Mesenchymal stem cell (in vitro differentiated cells and primary cell): ENCODE results near the gene NAALADL2.

ENCODE experiments used
- DNase-seq: peaks from one replicate; pipeline ENCODE4 v3.0.0-alpha.2; 2013
- H2AFZ ChIP-seq: one replicate; pipeline ENCODE4 v1.6.1; 2013; ENCODE audit warnings: low read depth, mild to moderate bottlenecking, control low read depth, inconsistent platforms, low read length, moderate library complexity
- H2AK5ac ChIP-seq: 2 replicates; pipeline ENCODE4 v1.6.1; 2013; ENCODE audit warnings: low read length, moderate library complexity, mild to moderate bottlenecking, inconsistent platforms; ENCODE audit not compliant: severe bottlenecking
- H2BK120ac ChIP-seq: one replicate; pipeline ENCODE4 v1.6.1; 2013; ENCODE audit warnings: low read depth, mild to moderate bottlenecking, inconsistent platforms, low read length, moderate library complexity
- H2BK12ac ChIP-seq, 2 experiments: one replicate each; pipeline ENCODE4 v1.6.1; 2013; ENCODE audit warnings: inconsistent platforms in 2 of 2, low read length in 2 of 2, mild to moderate bottlenecking in 2 of 2, moderate library complexity in 2 of 2, control low read depth in 1 of 2
- H2BK15ac ChIP-seq: one replicate; pipeline ENCODE4 v1.6.1; 2013; ENCODE audit warnings: mild to moderate bottlenecking, low read depth, inconsistent platforms; ENCODE audit not compliant: poor library complexity, severe bottlenecking
- H2BK5ac ChIP-seq: 2 replicates; pipeline ENCODE4 v1.6.1; 2013; ENCODE audit warnings: low read depth, mild to moderate bottlenecking, low read length, control low read depth, inconsistent platforms; ENCODE audit not compliant: poor library complexity, severe bottlenecking
- H3K14ac ChIP-seq, 2 experiments: one replicate each; pipeline ENCODE4 v1.6.1; 2013; ENCODE audit warnings: inconsistent platforms in 2 of 2, low read length in 2 of 2, control low read depth in 1 of 2, mild to moderate bottlenecking in 1 of 2, moderate library complexity in 1 of 2
- H3K18ac ChIP-seq, 2 experiments: one replicate each; pipeline ENCODE4 v1.6.1; 2013; ENCODE audit warnings: inconsistent platforms in 2 of 2, low read length in 2 of 2, control low read depth in 1 of 2, low read depth in 1 of 2, mild to moderate bottlenecking in 1 of 2
- H3K23ac ChIP-seq, 2 experiments: one replicate each; pipeline ENCODE4 v1.6.1; 2013; ENCODE audit warnings: inconsistent platforms in 2 of 2, low read length in 2 of 2, mild to moderate bottlenecking in 2 of 2, moderate library complexity in 2 of 2, control low read depth in 1 of 2
- H3K27ac ChIP-seq: 2 replicates; pipeline ENCODE4 v1.5.1; 2013; ENCODE audit warnings: mild to moderate bottlenecking, moderate library complexity, low read length, control low read depth, inconsistent platforms; ENCODE audit not compliant: poor library complexity, severe bottlenecking
- H3K27me3 ChIP-seq, 2 experiments: 2 replicates each; pipeline versions ENCODE4 v1.6.1 to v1.7.0; 2013; ENCODE audit warnings: low read length in 2 of 2, mild to moderate bottlenecking in 2 of 2, moderate library complexity in 2 of 2, control low read depth in 1 of 2, inconsistent platforms in 1 of 2; ENCODE audit not compliant: control insufficient read depth in 1 of 2, insufficient read depth in 1 of 2
- H3K36me3 ChIP-seq, 2 experiments: 2 replicates each; pipeline versions ENCODE4 v1.6.1 to v1.7.0; 2013; ENCODE audit warnings: low read length in 2 of 2, control low read depth in 1 of 2, inconsistent platforms in 1 of 2, low read depth in 1 of 2, mild to moderate bottlenecking in 1 of 2; ENCODE audit not compliant: insufficient read depth in 2 of 2, control insufficient read depth in 1 of 2
- H3K4ac ChIP-seq, 2 experiments: one replicate each; pipeline ENCODE4 v1.6.1; 2013; ENCODE audit warnings: inconsistent platforms in 2 of 2, low read length in 2 of 2, mild to moderate bottlenecking in 2 of 2, moderate library complexity in 2 of 2, control low read depth in 1 of 2, low read depth in 1 of 2
- H3K4me1 ChIP-seq: 2 replicates; pipeline ENCODE4 v1.6.1; 2013; ENCODE audit warnings: low read depth, low read length, control low read depth; ENCODE audit not compliant: control insufficient read depth, insufficient read depth
- H3K4me2 ChIP-seq: 2 replicates; pipeline ENCODE4 v1.6.1; 2013; ENCODE audit warnings: low read length, mild to moderate bottlenecking, inconsistent platforms; ENCODE audit not compliant: poor library complexity, severe bottlenecking
- H3K4me3 ChIP-seq, 2 experiments: 2 replicates each; pipeline versions ENCODE4 v1.5.1 to v1.7.0; 2013; ENCODE audit warnings: low read length in 2 of 2, mild to moderate bottlenecking in 2 of 2, control low read depth in 1 of 2, low read depth in 1 of 2; ENCODE audit not compliant: insufficient read depth in 1 of 2
- H3K79me1 ChIP-seq: replicated peaks from 2 replicates; pipeline ENCODE4 v1.6.1; 2013; ENCODE audit warnings: mild to moderate bottlenecking, control low read depth, low read length, inconsistent platforms; ENCODE audit not compliant: poor library complexity, severe bottlenecking
- H3K9ac ChIP-seq: 2 replicates; pipeline ENCODE4 v1.7.0; 2013; ENCODE audit warnings: mild to moderate bottlenecking, low read length, moderate library complexity
- H3K9me3 ChIP-seq: 2 replicates; pipeline ENCODE4 v1.7.0; 2013; ENCODE audit warnings: mild to moderate bottlenecking, low read length; ENCODE audit not compliant: control insufficient read depth
- H4K8ac ChIP-seq: one replicate; pipeline ENCODE4 v1.6.1; 2013; ENCODE audit warnings: inconsistent platforms, mild to moderate bottlenecking, low read length, moderate library complexity
- H4K91ac ChIP-seq: one replicate; pipeline ENCODE4 v1.6.1; 2013; ENCODE audit warnings: mild to moderate bottlenecking, low read length, inconsistent platforms
- WGBS: methylation state at CpG from one replicate; pipeline ENCODE4 v1.1.7; 2013; ENCODE audit warnings: mixed read lengths; 5-methylcytosine and 5-hydroxymethylcytosine counted together

Gene NAALADL2

DNA sequence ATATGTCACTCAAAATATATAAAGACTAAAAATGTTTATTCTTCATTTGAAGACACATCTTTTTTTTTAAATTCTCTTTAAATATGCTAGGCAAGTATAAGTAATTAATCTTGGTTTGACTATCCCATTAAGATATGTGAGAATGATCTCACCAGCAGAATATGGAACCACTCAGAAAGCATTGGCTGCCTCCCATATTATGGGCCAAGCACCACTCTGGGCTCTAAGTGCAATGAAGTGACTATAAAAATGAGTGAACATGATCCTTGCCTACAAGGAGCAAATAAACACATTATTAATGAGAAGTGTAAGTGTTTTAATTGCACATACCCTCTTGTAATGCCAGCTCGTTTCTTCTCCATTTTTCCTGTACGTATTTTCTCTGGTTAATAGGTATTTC, 328.5 kb downstream of the NAALADL2 start:
- Histone ChIP-seq H2AK5ac (no peak overlapping the region), H3K18ac (no peak overlapping the region)

DNA sequence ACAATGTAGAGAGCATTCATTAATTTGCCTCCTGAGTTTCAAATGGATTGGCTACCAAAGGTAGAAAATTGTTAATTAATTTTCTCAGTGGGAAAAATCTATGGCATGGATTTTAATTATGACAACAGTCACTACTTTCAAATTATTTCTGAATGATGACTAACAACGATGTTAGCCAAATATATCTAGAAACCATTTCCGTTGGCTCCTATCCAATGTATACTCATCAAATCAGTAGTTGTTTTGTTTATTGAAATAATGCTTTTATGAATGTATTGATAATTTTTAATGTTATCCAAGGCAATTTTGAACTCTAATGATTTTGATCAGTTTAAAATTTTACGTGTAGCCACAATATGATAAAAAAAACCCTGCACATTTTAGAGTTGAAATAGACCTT, 333.4 kb downstream of the NAALADL2 start:
- no peak overlapping the region for H4K91ac ChIP-seq
- WGBS = no CpG with 5 or more reads among the region's 3 CpGs

More for the DNA sequence above, 328.5 kb downstream of the NAALADL2 start:
- Histone ChIP-seq H3K14ac (no peak overlapping the region), H4K91ac (no peak overlapping the region), H3K9ac (no peak overlapping the region), H3K9me3 (no peaks in the 10 kb centered on the region), H2BK5ac (no peak overlapping the region), H3K4me3 (no peak overlapping the region), H3K4me2 (no peak overlapping the region), H2AFZ (no peak overlapping the region), H2BK15ac (no peak overlapping the region), H3K79me1 (no peaks in the 10 kb centered on the region), H3K27ac (no peak overlapping the region), H3K4me1 (no peaks in the 10 kb centered on the region), H3K23ac (no peak overlapping the region), H3K4ac (no peak overlapping the region), H3K36me3 (no peaks in the 10 kb centered on the region), H2BK12ac (no peak overlapping the region), H2BK120ac (no peak overlapping the region), H4K8ac (no peak overlapping the region), H3K27me3 (no peaks in the 10 kb centered on the region)
- 80% methylated on average over 2 of the region's 2 CpGs for WGBS
- peak; percentile 3 for DNase-seq

DNA sequence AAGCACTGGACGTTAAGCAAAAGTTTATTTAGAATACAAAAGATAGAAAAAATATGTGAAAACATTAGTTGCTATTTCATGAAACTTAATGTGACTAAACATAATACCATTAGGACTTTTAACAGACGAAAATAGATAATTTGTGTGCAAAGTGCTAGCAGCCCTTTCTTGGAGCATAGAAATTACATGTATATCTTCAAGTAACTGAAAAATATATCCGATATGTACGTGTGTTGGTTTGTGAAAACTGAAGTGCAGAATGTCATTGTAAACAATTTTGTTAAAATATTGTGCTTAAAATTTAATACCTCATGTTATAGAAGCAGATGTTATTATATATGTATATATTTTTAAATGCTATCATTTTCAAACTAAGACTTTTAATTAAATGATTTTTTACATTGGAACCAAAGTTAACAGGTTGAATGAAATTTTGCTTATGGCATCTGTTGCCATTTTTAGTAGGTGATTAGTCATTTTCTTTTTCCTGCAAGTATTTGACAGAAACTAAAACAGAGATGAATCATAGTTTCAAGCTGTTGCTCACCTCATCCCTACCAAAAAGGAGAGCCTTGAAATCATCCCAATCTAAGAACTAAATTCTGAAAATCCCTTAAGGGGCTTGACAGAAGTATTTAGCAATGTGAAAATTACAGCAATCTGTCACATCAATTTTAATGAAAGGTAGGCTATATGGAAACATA, 334.8 kb downstream of the NAALADL2 start:
- no peaks in the 10 kb centered on the region for H3K27me3 ChIP-seq
- no peak overlapping the region for H3K27ac ChIP-seq
- no peak overlapping the region for H2AK5ac ChIP-seq
- no peak overlapping the region for H3K9ac ChIP-seq
- H3K4me2 ChIP-seq = no peak overlapping the region
- H3K9me3 ChIP-seq = no peaks in the 10 kb centered on the region
- H2BK5ac ChIP-seq = no peak overlapping the region
- no peak overlapping the region for H3K18ac ChIP-seq
- H2BK15ac ChIP-seq = no peak overlapping the region
- no peak overlapping the region for H3K23ac ChIP-seq
- no peak overlapping the region for H4K8ac ChIP-seq
- WGBS = no CpG with 5 or more reads among the region's 4 CpGs
- no peak overlapping the region for H4K91ac ChIP-seq
- H3K4me1 ChIP-seq = no peaks in the 10 kb centered on the region
- no peak overlapping the region for H3K4ac ChIP-seq
- no peaks in the 10 kb centered on the region for H3K79me1 ChIP-seq
- H3K14ac ChIP-seq = no peak overlapping the region
- H2AFZ ChIP-seq = no peak overlapping the region
- no peak overlapping the region for H2BK12ac ChIP-seq
- H2BK120ac ChIP-seq = no peak overlapping the region
- H3K4me3 ChIP-seq = no peak overlapping the region
- DNase-seq = peak; percentile 5
- H3K36me3 ChIP-seq = no peaks in the 10 kb centered on the region

More for the DNA sequence above, 333.4 kb downstream of the NAALADL2 start:
- DNase-seq = no peak
- H2AFZ ChIP-seq = no peak overlapping the region
- no peak overlapping the region for H3K9ac ChIP-seq
- no peak overlapping the region for H3K23ac ChIP-seq
- H3K18ac ChIP-seq = no peak overlapping the region
- no peak overlapping the region for H3K4ac ChIP-seq
- H2BK12ac ChIP-seq = no peak overlapping the region
- H3K27ac ChIP-seq = no peak overlapping the region
- no peak overlapping the region for H2BK15ac ChIP-seq
- H3K14ac ChIP-seq = no peak overlapping the region
- no peak overlapping the region for H3K4me3 ChIP-seq
- no peaks in the 10 kb centered on the region for H3K4me1 ChIP-seq
- H3K9me3 ChIP-seq = no peaks in the 10 kb centered on the region
- no peak overlapping the region for H2AK5ac ChIP-seq
- H2BK5ac ChIP-seq = no peak overlapping the region
- H2BK120ac ChIP-seq = no peak overlapping the region
- no peaks in the 10 kb centered on the region for H3K36me3 ChIP-seq
- no peak overlapping the region for H3K4me2 ChIP-seq
- no peak overlapping the region for H4K8ac ChIP-seq
- H3K79me1 ChIP-seq = no peaks in the 10 kb centered on the region
- no peaks in the 10 kb centered on the region for H3K27me3 ChIP-seq

DNA sequence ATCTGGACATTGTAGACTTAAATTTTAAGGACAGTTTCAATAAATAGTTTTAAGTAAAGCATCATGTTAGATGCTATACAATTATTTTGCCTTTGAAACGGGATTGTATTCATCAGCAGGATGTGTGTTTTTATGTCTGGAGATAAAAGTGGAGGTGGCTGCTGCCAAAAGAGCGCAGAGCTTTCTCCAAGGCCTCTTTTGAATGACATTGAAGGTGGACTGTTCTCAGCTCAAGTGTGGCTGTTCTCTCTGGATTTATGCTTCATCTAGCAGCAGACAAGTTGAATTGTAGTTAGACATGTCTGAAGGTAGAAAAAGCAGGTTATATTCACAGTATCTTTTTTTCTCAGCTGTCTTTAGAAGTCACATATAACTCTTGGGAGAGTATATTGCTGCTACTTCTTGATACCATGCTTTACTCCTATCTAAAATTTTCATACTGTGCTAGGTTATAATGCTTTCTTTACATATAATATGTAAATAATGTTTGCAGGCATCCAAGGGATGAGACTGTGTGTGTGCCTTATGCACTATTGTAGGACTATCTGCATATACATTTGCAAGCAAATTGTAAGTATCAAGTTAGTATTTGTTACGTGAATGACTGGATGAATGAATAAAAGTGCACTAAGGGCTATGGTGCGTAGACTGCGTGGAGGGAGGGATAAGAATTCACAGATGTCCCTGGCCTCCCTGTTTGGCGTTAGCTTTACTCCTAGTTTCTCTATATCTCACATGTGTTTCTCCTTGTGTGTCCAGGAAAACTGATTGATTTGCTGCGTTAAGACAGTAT, 340.1 kb downstream of the NAALADL2 start:
- Histone ChIP-seq H3K18ac (no peak overlapping the region), H2BK12ac (peak overlapping the region in 1 of 2 experiments; percentile 45), H3K27ac (no peak overlapping the region), H2BK5ac (no peak overlapping the region), H3K79me1 (no peaks in the 10 kb centered on the region), H3K4me1 (no peaks in the 10 kb centered on the region), H2AK5ac (no peak overlapping the region), H3K4me2 (no peak overlapping the region), H3K9ac (no peak overlapping the region), H4K91ac (no peak overlapping the region), H3K36me3 (no peaks in the 10 kb centered on the region), H3K9me3 (no peaks in the 10 kb centered on the region), H2BK120ac (no peak overlapping the region), H3K23ac (no peak overlapping the region), H3K4me3 (no peak overlapping the region), H2AFZ (no peak overlapping the region), H3K27me3 (no peaks in the 10 kb centered on the region), H3K14ac (no peak overlapping the region), H2BK15ac (no peak overlapping the region), H3K4ac (no peak overlapping the region), H4K8ac (no peak overlapping the region)
- WGBS = 93% methylated on average over 5 of the region's 7 CpGs
- DNase-seq = no peak
